COR-L47 (cell line): Measurements from ENCODE around the gene ROBO2.

Experiments used
- DNase-seq: peaks from one replicate; lab custom pipeline; 2025; lab: John Stamatoyannopoulos, UW

ROBO2 gene

GRCh38 chr3:77412584-77412983 is 372.7 kb downstream of the ROBO2 start:
- no peak for DNase-seq

DNA sequence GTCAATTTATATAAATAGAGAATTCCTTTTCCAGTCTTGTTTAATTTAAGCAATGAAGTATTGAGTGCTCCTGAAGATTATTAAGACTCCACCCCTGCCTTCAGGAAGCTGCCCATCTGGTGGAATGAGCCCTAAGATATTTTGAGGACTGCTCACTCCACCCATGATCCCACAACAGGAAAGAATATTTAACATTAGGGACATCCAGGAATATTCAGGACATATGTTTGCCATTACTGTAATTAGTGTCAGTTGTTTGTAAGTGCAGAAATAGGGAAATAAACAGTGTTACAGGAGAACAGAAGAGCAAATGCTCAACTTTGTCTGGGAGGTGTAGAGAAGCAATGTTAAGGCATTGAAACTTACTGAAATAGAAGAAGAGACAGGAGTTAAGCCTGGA is 375.0 kb downstream of the ROBO2 start:
- DNase-seq: no peak

GRCh38 chr3:77420336-77420735 is 380.4 kb downstream of the ROBO2 start:
- peak; percentile 9 for DNase-seq

- DNase-seq: no peak
Measured at GRCh38 chr3:77421916-77422315, 382.0 kb downstream of the ROBO2 start.

DNA sequence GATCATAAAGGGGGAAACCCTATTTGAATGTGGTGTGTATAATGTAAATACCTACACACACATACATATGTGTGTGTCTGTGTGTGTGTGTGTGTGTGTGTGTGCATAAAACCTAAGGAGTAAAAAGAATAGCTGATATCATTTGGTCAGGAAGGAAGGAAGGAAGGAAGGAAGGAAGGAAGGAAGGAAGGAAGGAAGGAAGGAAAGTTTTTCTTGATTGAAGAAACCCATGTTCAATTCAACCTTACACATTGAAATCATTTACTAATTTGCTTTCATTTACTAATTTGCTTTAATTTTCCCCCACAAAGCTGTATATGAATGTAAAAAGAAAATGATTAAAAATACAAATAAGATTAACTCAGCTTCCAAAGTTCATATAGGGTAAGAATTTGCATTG is 386.6 kb downstream of the ROBO2 start:
- DNase-seq: no peak

GRCh38 chr3:77427528-77427927 is 387.6 kb downstream of the ROBO2 start:
- peak; percentile 5 for DNase-seq

GRCh38 chr3:77436908-77437307 is 397.0 kb downstream of the ROBO2 start:
- DNase-seq: no peak

GRCh38 chr3:77446084-77446483 is 406.2 kb downstream of the ROBO2 start:
- DNase-seq: no peak

- DNase-seq: no peak
Measured at GRCh38 chr3:77446761-77447160, 406.9 kb downstream of the ROBO2 start.

GRCh38 chr3:77449459-77450350 is 409.8 kb downstream of the ROBO2 start:
- DNase-seq: no peak

GRCh38 chr3:77456431-77456830 is 416.5 kb downstream of the ROBO2 start:
- DNase-seq: no peak

- no peak for DNase-seq
Measured at GRCh38 chr3:77456906-77457305, 417.0 kb downstream of the ROBO2 start.

GRCh38 chr3:77459926-77460325 is 420.0 kb downstream of the ROBO2 start:
- DNase-seq: no peak

GRCh38 chr3:77460326-77460725 is 420.4 kb downstream of the ROBO2 start:
- no peak for DNase-seq

- DNase-seq: no peak
Measured at GRCh38 chr3:77462951-77463350, 423.1 kb downstream of the ROBO2 start.

DNA sequence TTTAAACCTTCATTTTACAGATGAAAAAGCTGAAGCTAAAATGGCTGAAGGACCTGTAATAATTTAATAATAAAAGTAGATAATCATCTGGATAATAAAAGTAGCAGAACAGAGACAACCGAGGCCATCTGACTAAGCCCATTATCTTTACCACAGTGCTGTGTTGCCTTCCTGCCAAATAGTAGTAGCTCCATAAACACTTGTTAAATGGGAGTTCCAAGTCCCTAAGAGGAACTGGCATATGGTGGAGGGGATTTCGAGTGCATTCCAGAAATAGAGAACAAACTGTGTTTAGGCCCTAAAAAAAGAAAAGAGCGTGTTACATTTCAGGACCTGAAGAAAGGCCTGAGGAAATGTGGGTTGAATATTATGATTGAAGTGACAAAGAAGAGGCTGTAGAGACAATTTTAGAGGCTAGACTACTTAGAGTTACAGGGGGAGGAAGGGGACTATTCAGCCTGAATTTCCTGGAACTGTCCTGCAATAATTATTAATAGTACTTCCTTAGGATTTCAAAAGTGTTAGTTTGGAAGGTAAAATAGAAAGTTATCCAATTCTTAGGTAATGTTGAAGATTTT is 424.3 kb downstream of the ROBO2 start:
- DNase-seq: no peak

- no peak for DNase-seq
Measured at GRCh38 chr3:77466562-77467115, 426.7 kb downstream of the ROBO2 start.

DNA sequence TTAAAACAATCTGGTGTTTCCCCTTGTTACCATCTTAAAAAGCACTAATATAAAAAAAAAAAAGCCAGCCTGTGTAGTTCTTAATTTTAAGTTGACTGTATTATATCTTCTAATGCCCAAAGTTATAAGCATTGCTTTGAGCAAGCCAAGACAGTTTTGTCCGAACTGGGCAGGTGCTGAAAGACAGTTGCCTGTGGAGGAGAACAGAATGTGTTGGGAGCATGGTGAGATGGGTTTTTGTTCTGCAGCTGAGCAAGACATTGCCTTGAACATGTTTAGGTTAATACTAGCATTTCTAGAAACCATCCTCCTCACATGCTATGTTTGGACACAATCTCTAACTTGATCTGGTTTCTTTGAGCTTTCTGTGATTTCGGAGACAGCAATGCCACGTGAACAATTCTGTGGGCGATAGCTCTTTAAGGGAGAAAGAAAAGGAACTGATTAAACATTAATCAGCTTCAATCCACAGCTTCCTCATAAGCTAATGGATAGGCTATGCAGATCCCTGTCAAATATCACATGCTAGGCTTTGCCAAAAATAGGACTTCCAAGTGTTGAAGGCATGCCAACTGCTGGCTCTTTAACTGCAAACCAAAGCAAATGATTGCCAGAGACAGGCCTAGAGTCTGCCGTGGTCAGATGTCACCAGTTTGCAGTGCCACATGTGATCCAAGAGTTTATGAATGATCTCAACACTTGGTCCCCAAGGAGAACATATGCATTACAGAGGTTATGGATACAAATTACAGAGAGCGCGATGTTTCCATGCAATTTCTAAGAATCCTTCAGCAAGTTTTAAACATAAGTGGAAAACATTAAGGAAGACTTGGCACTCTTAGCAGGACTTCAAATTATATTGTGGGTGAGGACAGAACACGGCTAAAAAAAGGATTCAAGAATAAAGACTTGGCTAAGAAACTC is 428.1 kb downstream of the ROBO2 start:
- no peak for DNase-seq

- DNase-seq: no peak
Measured at GRCh38 chr3:77468626-77469020, 428.7 kb downstream of the ROBO2 start.

DNA sequence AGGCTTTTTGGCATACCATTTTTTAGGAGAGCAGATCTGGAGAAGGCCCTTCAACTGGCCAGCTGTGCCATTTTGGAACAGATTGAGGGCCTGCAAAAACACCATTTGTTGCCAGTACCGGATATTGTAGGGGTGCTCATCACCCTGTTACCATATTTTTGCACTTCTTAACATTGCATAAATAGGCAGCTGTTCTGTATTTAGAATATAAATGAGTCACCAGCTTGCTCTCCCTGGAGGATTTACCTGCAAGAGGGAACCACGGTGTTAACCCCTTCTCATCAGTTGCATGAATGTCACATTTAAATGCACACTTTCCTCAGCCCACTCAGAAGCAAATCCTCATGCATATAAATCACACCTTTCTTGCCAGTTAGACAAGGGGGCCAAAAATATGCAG is 435.6 kb downstream of the ROBO2 start:
- no peak for DNase-seq

GRCh38 chr3:77479021-77479420 is 439.1 kb downstream of the ROBO2 start:
- DNase-seq: no peak

DNA sequence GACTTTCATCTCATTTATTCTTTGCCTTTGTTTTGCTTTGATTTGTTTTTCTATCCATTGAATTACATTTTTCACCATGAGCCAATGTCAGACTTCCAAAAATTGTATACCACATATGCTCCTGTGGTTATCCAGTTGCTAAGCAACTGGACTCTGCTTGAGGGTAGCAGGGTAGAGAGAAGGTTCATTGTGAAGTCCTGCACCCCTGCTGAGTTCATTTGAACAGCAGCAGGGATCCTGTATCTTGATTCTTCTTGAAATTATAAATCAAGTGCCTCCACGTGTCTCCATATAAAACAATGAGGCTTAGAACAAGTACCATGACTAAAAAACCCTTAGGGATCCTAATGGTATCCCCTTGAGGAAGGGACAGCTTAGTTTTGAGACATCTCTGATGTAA is 449.3 kb downstream of the ROBO2 start:
- DNase-seq: no peak
